ENCODE measurements around the gene C20orf173. TPM values are rescaled to one million over a fixed set of nuclear protein-coding genes. Genes with fewer than 3 reads are reported as not detected.

Gene C20orf173
- total RNA-seq, 4 donors from 2014 or later = not detected

DNA sequence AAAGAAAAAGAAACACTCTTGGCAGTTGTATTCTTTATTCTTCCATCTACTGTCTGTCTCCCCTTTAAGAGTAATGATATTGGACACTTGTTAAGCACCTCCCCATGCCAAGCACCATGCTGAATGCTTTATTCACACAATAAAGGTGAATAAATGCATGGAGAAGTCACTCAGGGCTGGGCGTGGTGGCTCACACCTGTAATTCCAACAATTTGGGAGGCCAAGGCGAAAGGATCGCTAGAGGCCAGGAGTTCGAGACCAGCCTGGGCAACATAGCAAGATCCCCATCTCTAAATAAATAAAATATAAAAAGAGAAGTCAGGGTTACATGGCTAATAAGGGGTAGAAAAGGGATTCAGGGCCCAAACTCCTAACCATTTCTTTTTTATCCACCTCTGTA, 42.0 kb downstream of the C20orf173 start:
- in situ Hi-C loops (cut with MboI; ENCODE audit: low sequenced_read_pairs in 4 of 4) (no loop called here), intact Hi-C loops (cut with DNase I; ENCODE audit: low total_unique reads) (no loop called here)
- ATAC-seq (no peak), DNase-seq (no peak)
- H3K4me1 ChIP-seq = no peaks in the 10 kb centered on the region
- H3K27me3 ChIP-seq = no peaks in the 10 kb centered on the region
- no peak for TF ChIP-seq CTCF (IDR thresholded peaks at IDR 0.05 in 4 of 5, conservative IDR thresholded peaks at IDR 0.05 in 1 of 5)
- no peak for TF ChIP-seq POLR2A (IDR thresholded peaks at IDR 0.05)
- peaks cover 0 to 39% of the 10 kb centered on the region in 2 donors for H3K36me3 ChIP-seq
- no peak overlapping the region for H3K4me3 ChIP-seq
- H3K9me3 ChIP-seq = no peaks in the 10 kb centered on the region
- H3K27ac ChIP-seq = no peak overlapping the region

DNA sequence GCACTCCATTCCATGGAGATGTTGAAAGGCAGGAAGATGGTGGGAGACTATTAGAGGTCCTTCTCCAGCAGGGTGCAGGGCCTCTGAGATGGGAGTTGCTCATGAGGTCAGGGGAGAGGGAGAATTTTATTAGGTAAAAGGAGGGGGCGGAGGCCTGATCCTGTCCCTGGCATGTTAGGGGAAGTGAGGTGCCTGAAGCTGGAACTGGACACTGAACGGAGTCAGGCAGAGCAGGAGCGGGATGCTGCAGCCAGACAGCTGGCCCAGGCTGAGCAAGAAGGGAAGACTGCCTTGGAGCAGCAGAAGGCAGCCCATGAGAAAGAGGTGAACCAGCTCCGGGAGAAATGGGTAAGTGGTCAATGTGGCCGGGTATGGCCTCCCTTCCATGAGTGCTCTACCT, 49.7 kb downstream of the C20orf173 start:
- ATAC-seq = no peak
- Histone ChIP-seq H3K27me3 (no peaks in the 10 kb centered on the region), H3K4me3 (no peak overlapping the region), H3K9me3 (no peaks in the 10 kb centered on the region), H3K27ac (no peak overlapping the region), H3K36me3 (peaks cover 0 to 80% of the 10 kb centered on the region in 2 donors), H3K4me1 (no peaks in the 10 kb centered on the region)
- TF ChIP-seq POLR2A (IDR thresholded peaks at IDR 0.05) (no peak), CTCF (IDR thresholded peaks at IDR 0.05 in 4 of 5, conservative IDR thresholded peaks at IDR 0.05 in 1 of 5) (no peak)
- no peak for DNase-seq
- in situ Hi-C loops (cut with MboI; ENCODE audit: low sequenced_read_pairs in 4 of 4) (no loop called here), intact Hi-C loops (cut with DNase I; ENCODE audit: low total_unique reads) (no loop called here)

DNA sequence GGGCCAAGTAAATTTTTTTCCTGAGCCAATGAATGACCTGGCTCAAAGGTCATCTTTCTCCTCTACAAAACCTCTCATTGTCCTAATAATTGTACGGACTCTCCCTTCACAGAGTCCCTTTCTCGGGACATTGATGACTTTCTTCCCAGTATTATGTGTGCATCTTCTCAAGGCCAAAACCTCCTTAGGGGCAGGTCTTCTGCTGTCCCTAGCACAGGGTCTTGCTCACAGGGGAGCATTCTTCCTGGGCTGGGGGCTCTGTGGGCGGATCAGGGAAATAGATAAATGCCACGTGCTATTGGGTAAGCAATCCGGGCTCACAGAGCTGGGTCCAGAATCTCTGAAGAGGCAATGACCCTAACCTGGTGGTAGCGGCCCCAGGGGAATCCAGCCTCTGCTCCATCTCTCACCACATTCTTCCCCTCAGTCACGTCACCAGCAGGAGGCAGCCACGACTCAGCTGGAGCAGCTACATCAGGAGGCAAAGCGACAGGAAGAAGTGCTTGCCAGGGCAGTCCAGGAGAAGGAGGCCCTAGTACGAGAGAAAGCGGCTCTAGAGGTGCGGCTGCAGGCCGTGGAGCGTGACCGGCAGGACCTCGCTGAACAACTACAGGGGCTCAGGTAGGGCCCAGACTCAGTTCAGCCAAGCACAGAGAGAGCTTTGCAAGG, 50.5 kb downstream of the C20orf173 start:
- H3K4me3 ChIP-seq = no peak overlapping the region
- no peak overlapping the region for H3K27ac ChIP-seq
- ATAC-seq = no peak

More for the DNA sequence above, 50.5 kb downstream of the C20orf173 start:
- in situ Hi-C loops (cut with MboI; ENCODE audit: low sequenced_read_pairs in 4 of 4) (no loop called here), intact Hi-C loops (cut with DNase I; ENCODE audit: low total_unique reads) (no loop called here)
- no peak for TF ChIP-seq POLR2A (IDR thresholded peaks at IDR 0.05)
- TF ChIP-seq CTCF (IDR thresholded peaks at IDR 0.05 in 4 of 5, conservative IDR thresholded peaks at IDR 0.05 in 1 of 5) = no peak
- Histone ChIP-seq H3K4me1 (no peaks in the 10 kb centered on the region), H3K9me3 (no peaks in the 10 kb centered on the region), H3K36me3 (peaks cover 0 to 85% of the 10 kb centered on the region in 2 donors), H3K27me3 (no peaks in the 10 kb centered on the region)
- no peak for DNase-seq

Other genes starting within 250 kb of the C20orf173 start
- gene EIF6, start 244.9 kb downstream of the C20orf173 start, total RNA-seq = 10 to 100 TPM; 34.2 to 48.3 (median 47.4) TPM
- gene FAM83C, start 237.2 kb downstream of the C20orf173 start, total RNA-seq = not detected
- 10 to 100 TPM; 42.6 to 84.5 (median 64.7) TPM for gene UQCC1, start 117.7 kb downstream of the C20orf173 start, total RNA-seq
- not detected for gene GDF5, start 91.4 kb downstream of the C20orf173 start, total RNA-seq
- gene CEP250, start 74.1 kb downstream of the C20orf173 start, total RNA-seq = 10 to 100 TPM; 10.9 to 13.9 (median 12.8) TPM
- gene ERGIC3, start 12.4 kb upstream of the C20orf173 start, total RNA-seq = 10 to 100 TPM; 82.5 to 91.0 (median 89.2) TPM
- 1 to 10 TPM in 1 of 4 donors, under 1 TPM in 1, not detected in 2; 0.91 to 1.4 TPM for gene SPAG4, start 86.2 kb upstream of the C20orf173 start, total RNA-seq
- gene CPNE1, start 135.2 kb upstream of the C20orf173 start, total RNA-seq = 10 to 100 TPM; 37.3 to 60.7 (median 50.1) TPM
- 10 to 100 TPM in 3 of 4 donors, 1 to 10 TPM in 1; 9.8 to 23.7 (median 20.7) TPM for gene RBM12, start 135.2 kb upstream of the C20orf173 start, total RNA-seq
- gene NFS1, start 169.7 kb upstream of the C20orf173 start, total RNA-seq = 10 to 100 TPM; 31.5 to 85.8 (median 37.2) TPM
- 100 to 1,000 TPM; 213 to 491 (median 309) TPM for gene ROMO1, start 169.8 kb upstream of the C20orf173 start, total RNA-seq
- 100 to 1,000 TPM in 3 of 4 donors, 10 to 100 TPM in 1; 98.5 to 165 (median 130) TPM for gene RBM39, start 212.6 kb upstream of the C20orf173 start, total RNA-seq
- gene PHF20, start 242.4 kb upstream of the C20orf173 start, total RNA-seq = 10 to 100 TPM; 72.6 to 91.9 (median 82.2) TPM

Measured in gastrocnemius medialis (tissue), 4 donors.